Stimulated activated CD8-positive, alpha-beta memory T cell treated with anti-CD3 and anti-CD28 coated beads, Interleukin-15, amount 100 ng/mL, for 4 hours (primary cell): ENCODE data around the gene RPS10.

Source experiments
- DNase-seq, 2 donors: peaks; one replicate each; pipeline ENCODE4 v3.0.0-alpha.2; 2020; ENCODE audit warnings: low read depth in 2 of 2

The RPS10 gene

GRCh38 chr6:34425498-34426410 is at the start of gene RPS10:
Gene RPS10 (minus strand): TSS chr6:34426069. CDS start chr6:34425221, 848 bp downstream.
- DNase-seq = peak; percentile 76 to 79

GRCh38 chr6:34475238-34475682 is 49.4 kb upstream of the RPS10 start:
- no peak for DNase-seq

- DNase-seq = no peak
Observed at GRCh38 chr6:34474754-34475153, 48.9 kb upstream of the RPS10 start.

- DNase-seq = no peak
Observed at GRCh38 chr6:34473967-34474366, 48.1 kb upstream of the RPS10 start.

- DNase-seq = no peak
Observed at GRCh38 chr6:34472425-34472824, 46.6 kb upstream of the RPS10 start.

- DNase-seq = no peak
Observed at GRCh38 chr6:34469499-34469898, 43.6 kb upstream of the RPS10 start.

GRCh38 chr6:34468378-34468892 is 42.6 kb upstream of the RPS10 start:
- no peak for DNase-seq

GRCh38 chr6:34466242-34467185 is 40.6 kb upstream of the RPS10 start:
- DNase-seq = no peak

GRCh38 chr6:34465531-34466241 is 39.8 kb upstream of the RPS10 start, which contains the start of gene PACSIN1:
Gene PACSIN1 (plus strand): TSS chr6:34466076. CDS start chr6:34526306, 60,230 bp downstream.
- no peak for DNase-seq

GRCh38 chr6:34463849-34464248 is 38.0 kb upstream of the RPS10 start:
- DNase-seq = no peak

- no peak for DNase-seq
Observed at GRCh38 chr6:34463299-34463698, 37.4 kb upstream of the RPS10 start.

GRCh38 chr6:34462551-34462971 is 36.7 kb upstream of the RPS10 start:
- no peak for DNase-seq

GRCh38 chr6:34462010-34462409 is 36.1 kb upstream of the RPS10 start:
- no peak for DNase-seq

GRCh38 chr6:34460796-34461507 is 35.1 kb upstream of the RPS10 start:
- DNase-seq = no peak

GRCh38 chr6:34459899-34460593 is 34.2 kb upstream of the RPS10 start:
- DNase-seq = peak in 1 of 2 donors; percentile 9

GRCh38 chr6:34457742-34458735 is 32.2 kb upstream of the RPS10 start:
- no peak for DNase-seq

- no peak for DNase-seq
Observed at GRCh38 chr6:34457382-34457741, 31.5 kb upstream of the RPS10 start.

- DNase-seq = no peak
Observed at GRCh38 chr6:34455831-34456230, 30.0 kb upstream of the RPS10 start.

- no peak for DNase-seq
Observed at GRCh38 chr6:34451192-34451591, 25.3 kb upstream of the RPS10 start.
